NCI-H2196 treated with DMSO at 0.1 percent for 48 hours (cell line): Measurements from ENCODE around the gene ZC3HAV1.
"Not testable (repeated sequence)": the region's sequence is repeated elsewhere in the genome, so short reads cannot be mapped to it uniquely, and the experiment has no call there.

Source experiments
- DNase-seq: peaks from one replicate; lab custom pipeline; 2025; ENCODE audit not compliant: unreplicated experiment; lab: John Stamatoyannopoulos, UW

Gene ZC3HAV1

GRCh38 chr7:139088268-139088667 lies 21.3 kb downstream of the ZC3HAV1 start:
- DNase-seq, result no peak

DNA sequence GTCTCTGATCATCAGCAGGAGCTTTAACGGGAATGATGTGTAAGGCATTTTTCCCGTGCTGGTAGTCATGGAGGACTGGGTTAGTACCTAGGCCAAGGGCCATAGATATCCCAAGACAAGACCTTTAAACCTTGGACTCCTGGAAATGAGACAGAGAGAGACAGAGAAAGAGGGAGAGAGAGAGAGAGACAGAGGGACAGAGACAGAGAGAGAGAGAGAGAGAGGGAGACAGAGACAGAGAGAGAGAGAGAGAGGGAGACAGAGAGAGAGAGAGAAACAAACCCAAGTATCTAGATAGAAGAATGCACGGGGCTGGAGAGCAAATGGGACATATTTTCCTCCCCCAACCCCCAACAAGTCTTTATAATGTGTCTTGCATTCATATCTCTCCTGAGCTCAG lies 22.3 kb downstream of the ZC3HAV1 start:
- DNase-seq, result no peak

DNA sequence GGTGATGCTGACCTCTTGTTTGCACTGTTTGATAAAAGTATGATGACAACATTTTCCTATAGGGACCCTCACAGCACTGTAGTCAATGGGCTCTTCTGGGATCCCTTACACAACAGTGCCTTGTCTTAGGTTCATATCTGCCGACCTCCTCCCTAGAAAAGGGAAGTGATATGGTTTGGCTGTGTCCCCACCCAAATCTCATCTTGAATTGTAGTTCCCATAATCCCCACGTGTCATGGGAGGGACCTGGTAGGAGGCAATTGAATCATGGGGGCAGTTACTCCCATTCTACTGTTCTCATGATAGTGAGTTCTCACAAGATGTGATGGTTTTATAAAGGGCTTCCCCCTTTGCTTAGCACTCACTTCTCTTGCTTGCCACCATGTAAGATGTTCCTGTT lies 23.1 kb downstream of the ZC3HAV1 start:
- no peak for DNase-seq

DNA sequence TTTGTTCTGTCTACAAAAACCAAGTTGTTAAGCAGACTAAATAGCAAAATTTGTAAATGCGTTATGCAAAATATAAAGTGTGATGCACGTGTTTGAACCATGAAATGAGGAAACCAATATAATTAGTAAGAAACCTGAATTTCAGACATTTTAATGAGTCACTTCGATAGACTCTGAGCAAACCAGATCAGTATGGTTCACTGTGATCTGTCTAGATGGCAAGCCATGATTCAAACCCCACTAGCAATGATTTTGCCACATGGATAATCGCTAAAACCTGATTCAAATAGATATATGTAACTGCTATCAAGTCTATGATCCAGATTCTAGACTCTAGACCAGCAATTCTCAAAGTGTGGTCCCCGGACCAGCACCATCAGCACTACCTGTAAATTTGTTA lies 24.8 kb downstream of the ZC3HAV1 start:
- no peak for DNase-seq

GRCh38 chr7:139081584-139081983 lies 27.9 kb downstream of the ZC3HAV1 start:
- DNase-seq, result no peak

DNA sequence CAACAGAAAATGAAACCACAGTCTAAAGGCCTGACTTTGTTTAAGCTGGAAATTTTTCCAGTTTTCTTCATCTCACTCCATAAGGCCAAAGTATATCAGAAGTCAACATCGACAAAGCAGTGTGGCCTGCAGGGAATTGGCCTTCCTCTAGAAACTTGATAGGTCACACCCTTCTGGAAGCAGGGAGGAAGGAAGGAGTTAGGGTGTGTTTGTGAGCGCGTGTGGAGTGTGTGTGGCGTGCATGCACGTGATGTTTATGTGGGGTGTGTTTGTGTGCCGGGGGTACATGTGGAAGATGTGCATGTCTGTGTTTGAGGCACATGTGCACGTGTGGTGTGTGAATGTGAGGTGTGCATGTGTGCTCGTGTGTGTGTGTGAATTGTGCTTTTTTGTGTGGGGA lies 28.6 kb downstream of the ZC3HAV1 start:
- no peak for DNase-seq

GRCh38 chr7:139079861-139080260 lies 29.7 kb downstream of the ZC3HAV1 start:
- DNase-seq, result no peak

DNA sequence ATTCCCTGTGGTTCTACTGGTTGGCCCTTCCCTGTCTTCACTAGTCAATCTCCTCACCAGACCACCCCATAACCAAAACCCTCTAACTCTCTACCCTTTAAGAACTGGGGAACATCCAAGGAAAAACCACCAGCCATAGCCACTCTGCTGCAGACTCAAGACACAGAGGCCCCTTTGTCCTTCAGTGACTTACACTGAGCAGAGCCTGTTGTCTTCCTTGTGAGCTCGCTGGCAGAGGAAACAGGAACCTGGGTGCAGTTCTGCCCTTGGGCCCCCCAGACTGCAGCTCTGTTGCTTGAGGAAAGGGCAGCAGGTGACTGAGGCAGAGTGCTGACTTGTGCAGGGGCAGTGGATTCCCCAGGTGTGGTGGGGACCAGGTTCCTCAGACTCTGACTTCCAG lies 30.6 kb downstream of the ZC3HAV1 start:
- DNase-seq, result no peak

DNA sequence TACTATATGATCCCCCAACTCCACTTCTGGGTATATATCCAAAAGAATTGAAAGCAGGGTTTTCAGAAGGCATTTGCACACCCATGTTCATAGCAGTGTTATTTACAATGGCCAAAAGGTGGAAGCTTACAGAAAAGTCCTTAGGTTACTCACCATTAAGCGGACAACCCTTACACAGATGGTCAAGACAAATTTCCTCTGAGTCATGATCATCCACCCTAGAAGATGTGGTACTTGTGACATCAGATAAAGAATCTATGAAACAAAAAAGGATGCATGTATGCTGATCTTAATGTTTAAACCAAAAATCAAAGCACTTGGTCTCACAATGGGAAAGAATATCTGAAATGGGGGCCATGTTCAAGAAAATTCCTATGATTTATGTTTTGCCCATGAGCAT lies 31.1 kb downstream of the ZC3HAV1 start:
- DNase-seq, result no peak

DNA sequence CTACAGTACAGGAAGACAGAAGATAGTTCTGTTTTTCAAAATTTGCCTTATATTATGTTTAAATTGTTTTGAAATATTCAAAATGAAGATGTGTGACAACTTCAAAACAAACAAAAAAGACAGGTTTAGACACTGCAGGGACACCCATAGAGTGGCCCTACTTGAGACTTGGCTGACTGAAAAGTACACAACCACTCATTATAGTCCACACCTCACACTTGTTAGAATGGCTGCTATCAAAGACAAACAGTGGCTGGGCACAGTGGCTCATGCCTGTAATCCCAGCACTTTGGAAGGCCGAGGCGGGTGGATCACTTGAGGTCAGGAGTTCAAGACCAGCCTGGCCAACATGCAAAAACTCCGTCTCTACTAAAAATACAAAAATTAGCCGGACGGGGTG lies 31.8 kb downstream of the ZC3HAV1 start:
- not testable (repeated sequence) for DNase-seq

DNA sequence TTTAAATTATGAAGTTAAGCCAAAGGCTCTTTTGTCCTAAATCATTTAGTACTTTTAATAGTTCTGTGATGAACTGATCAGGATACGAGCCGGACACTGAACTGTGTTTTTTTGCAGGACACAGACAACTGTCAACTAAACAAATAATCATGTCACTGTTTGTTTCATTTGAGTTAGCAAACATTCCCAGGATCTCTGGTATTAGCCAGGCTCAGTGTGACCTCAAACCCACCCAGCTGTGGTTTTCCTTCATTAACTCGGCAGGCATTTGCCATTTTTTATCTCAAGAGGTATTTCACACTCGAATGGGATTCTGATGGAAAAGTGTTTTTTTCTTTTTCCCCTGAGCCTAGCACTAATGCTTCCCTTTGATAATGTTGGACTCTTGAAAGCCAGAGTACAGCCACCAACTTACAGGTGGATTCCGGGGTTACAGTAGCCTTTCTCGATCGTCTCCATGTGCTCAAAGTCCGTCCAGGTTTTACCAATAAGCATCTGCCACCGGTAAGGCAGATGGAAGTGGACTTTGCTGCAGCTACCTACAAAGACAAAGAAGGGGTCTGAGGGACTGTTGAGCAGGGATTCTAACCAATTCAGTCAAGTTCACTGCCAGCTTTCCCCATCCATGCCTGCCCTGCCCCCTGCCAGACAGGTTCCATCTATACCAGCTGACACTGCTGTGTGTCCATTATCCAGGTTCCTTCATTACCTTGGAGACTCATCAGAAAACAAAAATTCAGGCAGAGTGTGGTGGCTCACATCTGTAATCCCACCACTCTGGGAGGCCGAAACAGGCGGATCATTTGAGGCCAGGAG lies 33.4 kb downstream of the ZC3HAV1 start:
- no peak for DNase-seq

- peak; percentile 50 for DNase-seq
Measured at GRCh38 chr7:139075031-139075652, 34.4 kb downstream of the ZC3HAV1 start.

GRCh38 chr7:139072796-139073195 lies 36.7 kb downstream of the ZC3HAV1 start:
- DNase-seq, result no peak

DNA sequence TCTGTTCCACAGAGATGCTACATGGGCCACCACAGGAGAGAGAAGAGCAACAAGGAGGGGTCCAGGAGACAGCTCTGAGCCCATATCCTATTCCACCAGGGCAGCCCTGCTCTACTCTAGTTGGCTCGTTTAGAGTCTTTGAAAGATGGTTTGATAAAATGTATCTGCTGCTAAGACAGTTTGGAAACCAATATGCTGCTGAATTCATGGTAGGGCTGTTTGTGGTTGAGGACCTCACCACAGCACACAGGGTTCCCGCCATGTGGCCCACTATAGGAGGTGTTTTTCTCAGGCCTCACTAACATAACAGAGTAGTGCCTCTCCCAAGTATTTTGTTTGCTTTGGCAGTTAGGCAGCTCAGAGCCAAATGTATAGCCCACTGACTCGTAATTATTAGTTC lies 37.8 kb downstream of the ZC3HAV1 start:
- DNase-seq, result no peak

GRCh38 chr7:139068544-139069399 lies 40.7 kb downstream of the ZC3HAV1 start:
- no peak for DNase-seq

DNA sequence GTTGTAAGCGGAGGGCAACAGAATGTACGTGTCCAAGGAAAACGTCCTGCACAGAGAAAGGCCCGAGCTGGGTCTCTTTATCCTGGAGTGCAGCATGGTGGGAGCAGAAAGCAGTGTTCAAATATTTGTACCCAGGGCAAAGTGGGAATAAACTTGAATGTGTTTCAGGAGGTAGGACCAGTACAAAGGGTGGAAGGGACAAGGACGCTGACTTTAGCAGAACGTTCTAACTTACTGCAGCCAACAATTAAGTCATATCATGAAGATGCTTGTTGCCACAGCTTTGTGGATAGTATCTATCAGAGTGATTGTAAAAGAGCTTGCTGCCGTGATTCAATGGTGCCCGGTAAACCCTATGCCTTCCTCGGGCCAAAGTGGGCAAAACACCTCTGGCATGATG lies 43.2 kb downstream of the ZC3HAV1 start:
- DNase-seq, result no peak

GRCh38 chr7:139065323-139065722 lies 44.2 kb downstream of the ZC3HAV1 start:
- no peak for DNase-seq

- no peak for DNase-seq
Measured at GRCh38 chr7:139061416-139061815, 48.1 kb downstream of the ZC3HAV1 start.

DNA sequence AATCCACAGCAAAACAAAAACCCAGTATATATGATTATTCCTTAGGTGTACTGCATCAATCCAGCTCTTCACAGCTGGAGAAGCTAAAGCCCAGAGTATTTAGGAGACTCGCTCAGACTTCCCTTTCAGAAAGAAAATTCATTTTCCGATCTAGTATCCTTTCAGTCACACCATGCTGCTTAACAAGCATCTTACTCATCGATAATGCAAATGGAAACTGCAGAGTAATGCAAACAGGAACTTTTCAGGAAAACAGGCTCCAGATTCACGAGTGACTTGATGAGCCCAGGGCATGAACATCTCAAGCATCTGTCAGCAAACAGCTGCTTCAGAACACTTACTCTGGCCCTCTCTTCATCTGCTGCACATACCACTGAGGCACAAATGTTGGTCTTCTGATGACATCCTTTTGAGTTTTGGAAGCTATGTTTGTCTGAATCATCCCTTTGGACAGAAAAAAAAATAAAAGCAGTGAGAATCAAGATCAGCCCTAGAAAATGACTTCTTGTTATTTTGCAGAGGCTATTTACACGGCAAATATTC lies 48.8 kb downstream of the ZC3HAV1 start:
- DNase-seq, result no peak

- no peak for DNase-seq
Measured at GRCh38 chr7:139059905-139060304, 49.6 kb downstream of the ZC3HAV1 start.

DNA sequence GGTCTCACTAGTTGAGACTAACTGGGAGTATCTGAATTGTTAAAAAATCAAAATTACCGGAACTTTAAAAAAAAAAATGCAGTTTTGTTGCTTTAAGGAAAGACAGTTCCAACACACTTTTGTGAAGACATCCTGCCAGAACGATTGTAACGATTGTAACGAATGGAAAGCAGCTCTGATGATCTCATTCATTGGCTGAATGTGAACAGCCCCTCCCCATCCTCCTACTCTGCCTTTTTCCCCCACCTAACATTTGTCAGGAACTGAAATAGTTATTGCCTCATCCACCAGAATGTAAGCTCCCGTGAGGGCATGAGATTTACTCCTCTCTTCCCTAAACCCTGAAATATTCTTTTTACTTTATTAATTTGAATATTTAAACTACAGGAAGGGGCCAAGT lies 50.6 kb downstream of the ZC3HAV1 start:
- no peak for DNase-seq

DNA sequence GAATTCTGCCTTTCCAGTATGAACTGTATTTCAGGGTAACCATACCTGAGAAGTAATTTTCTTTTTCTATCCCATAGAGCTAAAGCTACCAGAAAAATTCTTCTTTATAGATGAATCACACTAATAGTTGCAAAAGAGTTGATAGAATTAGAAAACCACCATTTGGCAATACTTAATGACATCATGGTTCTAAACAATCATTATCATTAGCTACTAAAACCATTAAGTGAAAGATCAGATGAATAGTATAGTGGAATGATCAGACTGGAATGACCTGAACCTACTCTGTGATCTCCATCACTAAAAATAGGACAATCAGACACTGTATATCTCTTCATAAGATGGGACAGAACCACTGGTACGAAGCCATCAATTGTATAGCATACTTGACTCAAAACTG lies 53.8 kb downstream of the ZC3HAV1 start:
- DNase-seq, result no peak
